ENCODE data around the gene ARIH1.

The ARIH1 gene

DNA sequence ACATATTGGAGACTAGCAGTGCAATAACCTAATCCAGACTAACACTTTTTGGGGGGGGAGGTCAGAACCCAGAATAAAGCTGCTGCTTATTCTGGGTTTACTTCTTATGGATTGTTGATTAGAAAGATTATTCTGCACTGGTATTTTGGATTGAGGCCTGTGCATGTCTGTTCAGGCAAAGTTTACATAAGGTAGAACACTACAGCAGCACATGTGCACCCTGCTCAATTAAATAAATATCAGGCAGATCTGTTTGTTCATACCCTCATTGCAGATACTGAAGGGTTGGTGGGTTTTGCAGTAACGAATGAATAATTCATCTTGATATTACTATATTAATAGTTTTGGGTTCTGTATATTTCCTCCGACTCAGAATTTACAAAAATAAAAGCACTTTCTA lies 19.1 kb downstream of the ARIH1 start:
- H3K4me3 ChIP-seq (ENCODE audit: low read depth, low read length): no peak overlapping the region
- DNase-seq (ENCODE audit: low read depth): no peak
- TF ChIP-seq, protein P1, sequence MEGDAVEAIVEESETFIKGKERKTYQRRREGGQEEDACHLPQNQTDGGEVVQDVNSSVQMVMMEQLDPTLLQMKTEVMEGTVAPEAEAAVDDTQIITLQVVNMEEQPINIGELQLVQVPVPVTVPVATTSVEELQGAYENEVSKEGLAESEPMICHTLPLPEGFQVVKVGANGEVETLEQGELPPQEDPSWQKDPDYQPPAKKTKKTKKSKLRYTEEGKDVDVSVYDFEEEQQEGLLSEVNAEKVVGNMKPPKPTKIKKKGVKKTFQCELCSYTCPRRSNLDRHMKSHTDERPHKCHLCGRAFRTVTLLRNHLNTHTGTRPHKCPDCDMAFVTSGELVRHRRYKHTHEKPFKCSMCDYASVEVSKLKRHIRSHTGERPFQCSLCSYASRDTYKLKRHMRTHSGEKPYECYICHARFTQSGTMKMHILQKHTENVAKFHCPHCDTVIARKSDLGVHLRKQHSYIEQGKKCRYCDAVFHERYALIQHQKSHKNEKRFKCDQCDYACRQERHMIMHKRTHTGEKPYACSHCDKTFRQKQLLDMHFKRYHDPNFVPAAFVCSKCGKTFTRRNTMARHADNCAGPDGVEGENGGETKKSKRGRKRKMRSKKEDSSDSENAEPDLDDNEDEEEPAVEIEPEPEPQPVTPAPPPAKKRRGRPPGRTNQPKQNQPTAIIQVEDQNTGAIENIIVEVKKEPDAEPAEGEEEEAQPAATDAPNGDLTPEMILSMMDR (IDR thresholded peaks at IDR 0.05; ENCODE audit: control insufficient read depth, extremely low read depth, insufficient read depth): no peak

- no peak for DNase-seq (ENCODE audit: low read depth)
- TF ChIP-seq, protein P1 (IDR thresholded peaks at IDR 0.05; ENCODE audit: control insufficient read depth, extremely low read depth, insufficient read depth): no peak
- no peak overlapping the region for H3K4me3 ChIP-seq (ENCODE audit: low read depth, low read length)
Observed at GRCh38 chr15:72495007-72495406, 20.9 kb downstream of the ARIH1 start.

GRCh38 chr15:72496783-72497182 lies 22.7 kb downstream of the ARIH1 start:
- H3K4me3 ChIP-seq (ENCODE audit: low read depth, low read length): no peak overlapping the region
- peak; percentile 66 for DNase-seq (ENCODE audit: low read depth)
- TF ChIP-seq, protein P1 (IDR thresholded peaks at IDR 0.05; ENCODE audit: control insufficient read depth, extremely low read depth, insufficient read depth): no peak

GRCh38 chr15:72497402-72497801 lies 23.3 kb downstream of the ARIH1 start:
- no peak overlapping the region for H3K4me3 ChIP-seq (ENCODE audit: low read depth, low read length)
- DNase-seq (ENCODE audit: low read depth): no peak
- TF ChIP-seq, protein P1 (IDR thresholded peaks at IDR 0.05; ENCODE audit: control insufficient read depth, extremely low read depth, insufficient read depth): no peak

DNA sequence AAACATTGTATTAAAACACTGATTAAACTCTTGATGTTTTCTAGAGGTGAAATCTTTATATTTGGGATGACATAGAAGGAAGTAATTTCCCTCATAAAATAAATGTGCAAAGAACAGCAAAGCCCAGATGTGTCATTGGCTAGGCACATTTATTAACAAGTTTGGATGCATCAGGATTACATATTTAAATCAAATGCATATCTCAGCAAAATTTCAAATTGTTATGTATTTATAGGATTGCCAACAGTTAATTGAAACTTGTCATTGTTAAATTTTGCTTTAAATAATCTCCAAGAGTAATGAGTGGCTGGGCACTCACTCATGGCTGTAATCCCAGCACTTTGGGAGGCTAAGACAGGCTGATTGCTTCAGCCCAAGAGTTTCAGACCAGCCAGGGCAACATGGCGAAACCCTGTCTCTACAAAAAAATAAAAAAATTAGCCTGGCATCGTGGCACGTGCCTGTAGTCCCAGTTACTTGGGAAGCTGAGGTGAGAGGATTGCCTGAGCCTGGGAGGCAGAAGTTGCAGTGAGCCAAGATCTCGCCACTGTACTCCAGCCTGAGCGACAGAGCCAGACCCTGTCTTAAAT lies 28.2 kb downstream of the ARIH1 start:
- H3K4me3 ChIP-seq (ENCODE audit: low read depth, low read length): no peak overlapping the region
- DNase-seq (ENCODE audit: low read depth): no peak
- TF ChIP-seq, protein P1 (IDR thresholded peaks at IDR 0.05; ENCODE audit: control insufficient read depth, extremely low read depth, insufficient read depth): no peak

GRCh38 chr15:72503147-72503546 lies 29.0 kb downstream of the ARIH1 start:
- H3K4me3 ChIP-seq (ENCODE audit: low read depth, low read length): no peak overlapping the region
- TF ChIP-seq, protein P1 (IDR thresholded peaks at IDR 0.05; ENCODE audit: control insufficient read depth, extremely low read depth, insufficient read depth): no peak
- DNase-seq (ENCODE audit: low read depth): no peak

Data from LNCaP clone FGC (cell line).